ENCODE results near the gene SH3GL1. TPM values are rescaled to one million over a fixed set of nuclear protein-coding genes. Genes with fewer than 3 reads are reported as not detected.

Gene SH3GL1
- polyA plus RNA-seq, 3 donors: 14.0 to 33.9 (median 15.0) TPM

DNA sequence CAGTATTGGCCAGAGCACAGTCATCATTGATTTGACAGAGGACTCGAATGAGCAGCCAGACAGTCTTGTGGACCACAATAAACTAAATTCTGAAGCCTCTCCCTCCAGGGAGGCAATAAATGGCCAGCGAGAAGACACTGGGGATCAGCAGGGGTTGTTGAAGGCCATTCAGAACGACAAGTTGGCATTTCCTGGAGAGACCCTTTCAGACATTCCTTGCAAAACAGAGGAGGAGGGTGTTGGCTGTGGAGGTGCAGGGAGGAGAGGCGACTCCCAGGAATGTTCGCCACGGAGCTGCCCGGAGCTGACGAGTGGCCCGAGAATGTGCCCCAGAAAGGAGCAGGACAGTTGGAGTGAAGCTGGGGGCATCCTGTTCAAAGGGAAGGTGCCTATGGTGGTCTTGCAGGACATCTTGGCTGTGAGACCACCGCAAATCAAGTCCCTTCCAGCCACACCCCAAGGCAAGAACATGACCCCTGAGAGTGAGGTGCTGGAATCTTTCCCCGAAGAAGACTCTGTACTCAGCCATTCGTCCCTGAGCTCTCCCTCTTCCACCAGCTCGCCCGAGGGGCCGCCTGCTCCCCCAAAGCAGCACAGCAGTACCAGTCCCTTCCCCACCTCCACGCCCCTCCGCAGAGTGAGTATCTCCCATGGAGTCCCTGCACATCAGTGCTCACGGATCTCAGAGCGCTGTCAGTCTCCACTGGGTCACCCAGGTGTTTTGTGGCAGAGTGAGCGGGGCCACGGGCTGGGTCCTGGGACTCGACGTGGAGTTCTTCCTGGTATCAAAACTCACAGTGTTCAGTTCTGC lies 9.0 kb upstream of the SH3GL1 start:
- Histone ChIP-seq H3K36me3 (replicated peaks in 1 of 2; ENCODE audit: control insufficient read depth in 1 of 2, insufficient read depth in 2 of 2, low read length in 2 of 2) (peaks cover 22 to 56% of the 10 kb centered on the region in 2 donors), H3K4me2 (replicated peaks; ENCODE audit: extremely low read depth, low read length, poor library complexity, severe bottlenecking) (no peak overlapping the region), H3K27me3 (ENCODE audit: control insufficient read depth in 2 of 2, insufficient read depth in 2 of 2, low read length in 2 of 2) (no peaks in the 10 kb centered on the region), H3K4me3 (replicated peaks in 1 of 3; ENCODE audit: low read depth in 2 of 3, low read length in 3 of 3) (no peak overlapping the region), H3K79me2 (ENCODE audit: insufficient read depth, low read length) (peaks cover 97% of the 10 kb centered on the region), H3K27ac (ENCODE audit: low read depth in 1 of 2, low read length in 2 of 2) (peak overlapping the region in 1 of 2 donors; percentile 5), H4K20me1 (ENCODE audit: insufficient read depth, low read length) (no peaks in the 10 kb centered on the region), H3K9ac (ENCODE audit: insufficient read depth, low read length, poor library complexity, severe bottlenecking) (no peak overlapping the region), H3K4me1 (ENCODE audit: control insufficient read depth in 1 of 2, insufficient read depth in 2 of 2, low read length in 2 of 2) (no peaks in the 10 kb centered on the region), H2AFZ (ENCODE audit: insufficient read depth, low read depth, low read length, poor library complexity, severe bottlenecking) (no peak overlapping the region), H3K9me3 (replicated peaks in 1 of 2; ENCODE audit: control insufficient read depth in 1 of 2, insufficient read depth in 1 of 2, low read length in 2 of 2) (no peaks in the 10 kb centered on the region)
- Mint-ChIP-seq H3K9me3 (no peaks in the 10 kb centered on the region), H3K27me3 (ENCODE audit: low read depth in 3 of 3) (peaks cover 0 to 2% (median 0%) of the 10 kb centered on the region in 3 donors), H3K36me3 (peaks cover 28 to 78% of the 10 kb centered on the region in 2 donors), H3K4me3 (no peak overlapping the region), H3K4me1 (peaks cover 4% of the 10 kb centered on the region), H3K27ac (peak overlapping the region in 3 of 7 donors; percentile 58 to 70 (median 66))
- WGBS (ENCODE audit: insufficient coverage): 94% methylated on average over 14 of the region's 23 CpGs
- intact Hi-C loops (cut with micrococcal nuclease): no loop called here
- no peak for DNase-seq
- no peak for TF ChIP-seq CTCF (IDR thresholded peaks at IDR 0.05)

- H3K27me3 Mint-ChIP-seq (ENCODE audit: low read depth in 3 of 3): peaks cover 0 to 2% (median 0%) of the 10 kb centered on the region in 3 donors
- intact Hi-C loops (cut with micrococcal nuclease): no loop called here
- H3K27ac Mint-ChIP-seq: no peak overlapping the region
- Histone ChIP-seq H3K9me3 (replicated peaks in 1 of 2; ENCODE audit: control insufficient read depth in 1 of 2, insufficient read depth in 1 of 2, low read length in 2 of 2) (no peaks in the 10 kb centered on the region), H3K27me3 (ENCODE audit: control insufficient read depth in 2 of 2, insufficient read depth in 2 of 2, low read length in 2 of 2) (no peaks in the 10 kb centered on the region), H3K27ac (ENCODE audit: low read depth in 1 of 2, low read length in 2 of 2) (no peak overlapping the region), H3K79me2 (ENCODE audit: insufficient read depth, low read length) (peaks cover 89% of the 10 kb centered on the region), H3K4me3 (replicated peaks in 1 of 3; ENCODE audit: low read depth in 2 of 3, low read length in 3 of 3) (no peak overlapping the region), H3K4me2 (replicated peaks; ENCODE audit: extremely low read depth, low read length, poor library complexity, severe bottlenecking) (no peak overlapping the region), H4K20me1 (ENCODE audit: insufficient read depth, low read length) (no peaks in the 10 kb centered on the region), H2AFZ (ENCODE audit: insufficient read depth, low read depth, low read length, poor library complexity, severe bottlenecking) (no peak overlapping the region), H3K4me1 (ENCODE audit: control insufficient read depth in 1 of 2, insufficient read depth in 2 of 2, low read length in 2 of 2) (peaks cover 13 to 17% of the 10 kb centered on the region in 2 donors), H3K36me3 (replicated peaks in 1 of 2; ENCODE audit: control insufficient read depth in 1 of 2, insufficient read depth in 2 of 2, low read length in 2 of 2) (peaks cover 15 to 30% of the 10 kb centered on the region in 2 donors), H3K9ac (ENCODE audit: insufficient read depth, low read length, poor library complexity, severe bottlenecking) (no peak overlapping the region)
- WGBS (ENCODE audit: insufficient coverage): 97% methylated on average over 7 of the region's 7 CpGs
- no peaks in the 10 kb centered on the region for H3K9me3 Mint-ChIP-seq
- peaks cover 19% of the 10 kb centered on the region for H3K4me1 Mint-ChIP-seq
- no peak overlapping the region for H3K4me3 Mint-ChIP-seq
- peaks cover 16 to 53% of the 10 kb centered on the region in 2 donors for H3K36me3 Mint-ChIP-seq
- no peak for TF ChIP-seq CTCF (IDR thresholded peaks at IDR 0.05)
- DNase-seq: no peak
These were observed 6.3 kb upstream of the SH3GL1 start for GRCh38 chr19:4406626-4407025.
